Dermis lymphatic vessel endothelial cell (primary cell): Measurements from ENCODE around the gene POLR2H. TPM values are rescaled to one million over a fixed set of nuclear protein-coding genes. Genes with fewer than 3 reads are reported as not detected.

ENCODE experiments used
- total RNA-seq: library from RNA; depleted of rRNA; stranded (reverse); fragments of >200 nt; gene quantifications from 2 replicates; pipeline ENCODE4 v1.2.1, GENCODE V29; 2014

The POLR2H gene
- 81.6 and 88.5 TPM in 2 replicates for total RNA-seq

DNA sequence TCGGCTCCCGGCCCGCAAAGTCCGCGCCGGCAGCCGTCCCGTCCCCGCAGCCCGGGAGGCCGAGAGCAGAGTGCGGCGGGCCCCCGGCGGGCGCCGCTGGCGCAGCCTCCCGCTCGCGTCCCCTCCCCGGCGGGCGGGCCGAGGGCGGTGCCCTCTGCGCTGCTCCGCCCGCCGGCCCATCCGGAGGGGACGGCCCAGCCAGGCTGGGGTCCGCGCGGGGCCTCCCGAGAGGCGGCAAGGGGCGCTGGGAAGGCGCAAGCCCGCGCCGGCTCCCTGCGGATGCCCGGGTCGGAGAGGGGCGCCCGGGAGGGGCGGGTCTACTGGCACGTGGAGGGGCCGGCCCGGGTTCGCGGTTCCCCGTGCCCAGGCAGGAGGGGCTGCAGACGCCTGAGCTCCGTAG, at the start of gene POLR2H, which contains the start of gene CLCN2:
POLR2H (plus strand) TSS at position 179 of the 400 bp plus-strand sequence. CDS start 1,783 bp downstream, outside the sequence.
CLCN2 (minus strand) TSS at position 74 of the 400 bp plus-strand sequence. CDS start 126 bp downstream, outside the sequence.

DNA sequence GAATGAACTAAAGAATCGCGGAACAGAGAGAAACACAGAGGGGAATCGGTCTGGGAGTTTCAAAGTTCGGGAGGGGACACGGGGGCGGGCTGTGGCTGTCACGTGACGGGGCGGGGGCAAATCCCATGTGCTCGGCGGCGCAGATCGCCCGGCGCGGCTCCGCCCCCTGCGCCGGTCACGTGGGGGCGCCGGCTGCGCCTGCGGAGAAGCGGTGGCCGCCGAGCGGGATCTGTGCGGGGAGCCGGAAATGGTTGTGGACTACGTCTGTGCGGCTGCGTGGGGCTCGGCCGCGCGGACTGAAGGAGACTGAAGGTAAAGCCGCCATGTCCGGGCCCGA, 47.2 kb upstream of the POLR2H start, which contains the start of gene EIF4G1:
EIF4G1 (plus strand) TSS at position 244 of the 337 bp plus-strand sequence. CDS start 1,191 bp downstream, outside the sequence.

DNA sequence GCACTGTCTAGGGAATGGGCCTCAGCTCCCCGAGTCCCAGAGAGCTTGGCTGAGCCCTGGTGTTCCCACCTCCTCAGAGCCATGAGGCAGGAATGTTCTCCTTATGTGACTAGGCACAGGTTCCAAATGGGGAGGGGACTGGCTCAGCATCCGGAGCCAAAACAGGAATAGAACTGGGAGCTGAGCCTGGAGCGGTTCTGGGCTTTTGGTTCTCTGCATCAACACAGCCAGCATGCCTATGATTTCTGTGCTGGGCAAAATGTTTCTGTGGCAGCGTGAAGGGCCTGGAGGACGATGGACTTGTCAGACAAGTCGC, 24.2 kb upstream of the POLR2H start, which contains the start of gene FAM131A:
FAM131A (plus strand) TSS at position 202 of the 316 bp plus-strand sequence; CDS start at position 233, 31 bp downstream.

DNA sequence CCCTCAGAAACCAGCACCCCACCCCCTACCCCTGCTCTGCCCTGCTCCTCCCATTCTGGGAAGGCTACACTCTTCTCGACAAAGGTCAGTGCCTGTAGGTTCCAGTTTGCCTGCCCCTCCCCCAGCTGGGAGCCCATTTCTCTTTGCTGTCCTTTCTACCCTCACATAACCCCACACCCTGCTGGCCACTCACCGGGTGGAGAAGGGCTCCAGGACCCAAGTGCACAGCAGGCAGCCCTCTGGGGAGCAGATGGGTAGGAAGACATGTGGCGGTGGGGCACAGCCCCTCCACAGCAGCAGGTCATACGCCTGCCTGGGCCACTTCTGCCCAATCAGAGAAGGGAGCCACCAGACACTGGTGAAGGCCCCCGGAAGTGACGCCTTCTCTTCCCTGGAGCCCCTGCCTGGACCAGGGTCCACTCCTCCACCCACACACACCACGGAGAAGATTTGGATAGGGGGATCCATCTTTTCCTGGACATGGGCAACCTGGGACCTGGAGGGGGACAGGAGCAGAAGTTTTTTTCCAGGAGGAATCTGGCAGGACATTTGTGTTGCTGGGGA, 16.5 kb downstream of the POLR2H start, which contains the start of gene THPO:
THPO (minus strand) TSS at position 326 of the 564 bp plus-strand sequence. CDS start 1,948 bp downstream, outside the sequence.

DNA sequence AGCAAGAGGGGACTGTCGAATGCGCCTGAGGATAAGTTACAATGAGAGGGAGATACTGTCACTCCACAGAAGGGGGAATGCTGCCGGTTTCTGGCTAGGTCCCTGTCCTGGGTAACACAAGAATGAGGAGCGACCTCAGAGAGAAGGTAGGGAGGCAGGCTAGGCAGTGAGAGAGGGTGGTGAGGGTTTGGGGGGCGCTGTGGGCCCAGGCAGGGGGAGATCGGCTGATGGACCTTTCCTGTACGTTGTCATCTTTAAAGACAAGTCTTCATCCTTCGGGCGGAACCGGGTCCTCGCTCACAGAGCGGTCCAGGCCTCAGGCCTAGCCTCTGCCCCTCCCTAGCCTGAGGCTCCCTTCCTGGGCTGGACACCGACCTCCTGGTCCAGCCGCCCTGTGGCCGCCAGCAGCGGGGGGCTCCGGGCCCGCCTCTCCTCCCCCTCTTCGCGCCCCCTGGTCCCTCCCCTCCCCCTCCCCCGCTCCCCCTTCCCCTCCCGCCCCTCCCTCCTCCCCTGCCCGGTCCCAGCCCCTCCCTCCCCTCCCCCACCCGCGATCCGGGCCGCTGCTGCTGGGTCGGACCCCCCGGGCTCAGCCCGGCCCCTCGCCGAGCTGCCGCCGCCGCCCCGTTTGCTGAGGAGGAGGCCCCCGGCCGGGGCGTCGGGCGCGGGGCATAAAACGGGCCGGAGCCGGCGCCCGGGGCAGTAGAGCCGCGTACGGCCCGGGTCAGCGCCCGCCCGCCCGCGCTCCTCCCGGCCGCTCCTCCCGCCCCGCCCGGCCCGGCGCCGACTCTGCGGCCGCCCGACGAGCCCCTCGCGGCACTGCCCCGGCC, 18.1 kb downstream of the POLR2H start, which contains the start of gene CHRD:
CHRD (plus strand) TSS at position 697 of the 827 bp plus-strand sequence. CDS start 265 bp downstream, outside the sequence.

Other genes starting within 250 kb of the POLR2H start
- gene EIF2B5, start 226.4 kb upstream of the POLR2H start, total RNA-seq, result 34.0 and 43.5 TPM in 2 replicates
- 17.8 and 21.4 TPM in 2 replicates for gene DVL3, start 206.3 kb upstream of the POLR2H start, total RNA-seq
- gene AP2M1, start 186.9 kb upstream of the POLR2H start, total RNA-seq, result 468 and 497 TPM in 2 replicates
- 49.1 and 53.1 TPM in 2 replicates for gene ABCF3, start 175.5 kb upstream of the POLR2H start, total RNA-seq
- not detected in 2 replicates for gene VWA5B2, start 132.1 kb upstream of the POLR2H start, total RNA-seq
- 17.8 and 21.1 TPM in 2 replicates for gene ALG3, start 112.7 kb upstream of the POLR2H start, total RNA-seq
- 2.6 and 4.0 TPM in 2 replicates for gene EEF1AKMT4, start 112.0 kb upstream of the POLR2H start, total RNA-seq
- not detected in 2 replicates for gene CAMK2N2, start 100.2 kb upstream of the POLR2H start, total RNA-seq
- gene ECE2, start 85.7 kb upstream of the POLR2H start, total RNA-seq, result not detected in 2 replicates
- gene PSMD2, start 62.5 kb upstream of the POLR2H start, total RNA-seq, result 331 and 355 TPM in 2 replicates
- 207 TPM in 2 replicates for gene EIF4G1, start 47.1 kb upstream of the POLR2H start, total RNA-seq
- gene FAM131A, start 24.1 kb upstream of the POLR2H start, total RNA-seq, result 27.2 and 28.5 TPM in 2 replicates
- gene CLCN2, start 105 bp upstream of the POLR2H start, total RNA-seq, result 1.8 and 2.6 TPM in 2 replicates
- under 0.01 and 0.09 TPM in 2 replicates for gene THPO, start 16.5 kb downstream of the POLR2H start, total RNA-seq
- 0.43 and 0.69 TPM in 2 replicates for gene CHRD, start 18.3 kb downstream of the POLR2H start, total RNA-seq
- gene EPHB3, start 200.1 kb downstream of the POLR2H start, total RNA-seq, result under 0.01 and 0.09 TPM in 2 replicates